CD14-positive monocyte (primary cell): Measurements from ENCODE around the gene EMID1. TPM values are rescaled to one million over a fixed set of nuclear protein-coding genes. Genes with fewer than 3 reads are reported as not detected.
A peak's percentile ranks its signal among the peaks of the same experiment; 100 is the strongest.

Source experiments
- DNase-seq, 3 donors: peaks; one replicate each; pipeline ENCODE4 v3.0.0-alpha.2; 2011 to 2022
- H2AFZ ChIP-seq: 2 replicates; pipeline ENCODE4 v1.6.0; 2012; ENCODE audit warnings: mild to moderate bottlenecking, low read depth, low read length, inconsistent platforms; ENCODE audit not compliant: insufficient read depth, poor library complexity, severe bottlenecking
- H3K27ac ChIP-seq, 2 donors: 1 replicate in 1 of 2; 2 replicates in 1 of 2; pipeline ENCODE4 v1.5.1; 2012 to 2013; ENCODE audit warnings: low read length in 2 of 2, control low read depth in 1 of 2, inconsistent platforms in 1 of 2, low read depth in 1 of 2, mild to moderate bottlenecking in 1 of 2
- H3K27me3 ChIP-seq, 2 donors: one replicate each; pipeline versions ENCODE4 v1.6.0 to v1.6.1; 2011 to 2013; ENCODE audit warnings: low read length in 2 of 2; ENCODE audit not compliant: control insufficient read depth in 2 of 2, insufficient read depth in 2 of 2
- H3K36me3 ChIP-seq, 2 donors: replicated peaks in 1 of 2; 1 replicate in 1 of 2; 2 replicates in 1 of 2; pipeline versions ENCODE4 v1.5.1 to v1.6.1; 2012 to 2013; ENCODE audit warnings: low read length in 2 of 2, control low read depth in 1 of 2, inconsistent platforms in 1 of 2, mild to moderate bottlenecking in 1 of 2; ENCODE audit not compliant: insufficient read depth in 2 of 2, control insufficient read depth in 1 of 2
- H3K4me1 ChIP-seq, 2 donors: 1 replicate in 1 of 2; 2 replicates in 1 of 2; pipeline versions ENCODE4 v1.5.1 to v1.6.1; 2012 to 2013; ENCODE audit warnings: low read length in 2 of 2, control low read depth in 1 of 2, inconsistent platforms in 1 of 2, mild to moderate bottlenecking in 1 of 2, moderate library complexity in 1 of 2; ENCODE audit not compliant: insufficient read depth in 2 of 2, control insufficient read depth in 1 of 2
- H3K4me2 ChIP-seq: replicated peaks from 2 replicates; pipeline ENCODE3; 2012; ENCODE audit warnings: low read length, moderate library complexity, mild to moderate bottlenecking; ENCODE audit not compliant: poor library complexity, severe bottlenecking; ENCODE audit errors: extremely low read depth
- H3K4me3 ChIP-seq, 3 experiments: fragments of 200-600 bp in 1 of 3; sonication (generic) in 1 of 3; replicated peaks in 1 of 3; 1 replicate in 2 of 3; 2 replicates in 1 of 3; pipeline ENCODE4 v1.5.1; 2011 to 2013; ENCODE audit warnings: low read length in 3 of 3, mild to moderate bottlenecking in 3 of 3, control low read depth in 2 of 3, low read depth in 2 of 3, inconsistent platforms in 1 of 3, moderate library complexity in 1 of 3
- H3K79me2 ChIP-seq: 2 replicates; pipeline ENCODE4 v1.6.0; 2012; ENCODE audit warnings: mild to moderate bottlenecking, control low read depth, inconsistent platforms, low read length, moderate library complexity; ENCODE audit not compliant: insufficient read depth
- H3K9ac ChIP-seq: 2 replicates; pipeline ENCODE4 v1.6.0; 2017; ENCODE audit warnings: low read length, mild to moderate bottlenecking; ENCODE audit not compliant: insufficient read depth, poor library complexity, severe bottlenecking
- H3K9me3 ChIP-seq, 2 donors: replicated peaks in 1 of 2; 1 replicate in 1 of 2; 2 replicates in 1 of 2; pipeline versions ENCODE4 v1.5.1 to v1.6.1; 2012 to 2013; ENCODE audit warnings: low read length in 2 of 2, control low read depth in 1 of 2; ENCODE audit not compliant: control insufficient read depth in 1 of 2, insufficient read depth in 1 of 2
- H4K20me1 ChIP-seq: 2 replicates; pipeline ENCODE4 v1.6.0; 2012; ENCODE audit warnings: mild to moderate bottlenecking, low read length, control low read depth, moderate library complexity; ENCODE audit not compliant: insufficient read depth
- H3K27ac Mint-ChIP-seq, 7 donors: one replicate each; pipeline ENCODE4 v1.8.0; 2020; ENCODE audit warnings: mild to moderate bottlenecking in 7 of 7, mixed read lengths in 7 of 7, moderate library complexity in 6 of 7, inconsistent platforms in 2 of 7
- H3K27me3 Mint-ChIP-seq, 3 donors: one replicate each; pipeline ENCODE4 v1.8.0; 2021 to 2022; ENCODE audit warnings: low read depth in 3 of 3, mild to moderate bottlenecking in 3 of 3, mixed read lengths in 3 of 3, moderate library complexity in 3 of 3, inconsistent platforms in 1 of 3
- H3K36me3 Mint-ChIP-seq, 2 donors: one replicate each; pipeline ENCODE4 v1.8.0; 2020; ENCODE audit warnings: mixed read lengths in 2 of 2, inconsistent platforms in 1 of 2, mild to moderate bottlenecking in 1 of 2
- H3K4me1 Mint-ChIP-seq: one replicate; pipeline ENCODE4 v1.8.0; 2020; ENCODE audit warnings: mild to moderate bottlenecking, mixed read lengths
- H3K4me3 Mint-ChIP-seq, 2 donors: one replicate each; pipeline ENCODE4 v1.8.0; 2020; ENCODE audit warnings: mild to moderate bottlenecking in 2 of 2, mixed read lengths in 2 of 2, moderate library complexity in 1 of 2
- H3K9me3 Mint-ChIP-seq, 7 donors: one replicate each; pipeline ENCODE4 v1.8.0; 2020 to 2022; ENCODE audit warnings: mixed read lengths in 7 of 7, mild to moderate bottlenecking in 6 of 7, moderate library complexity in 6 of 7, inconsistent platforms in 2 of 7
- CTCF ChIP-seq: fragments of 200-600 bp; IDR thresholded peaks from one replicate; pipeline ENCODE4 v1.8.0; 2022; ENCODE audit warnings: antibody characterized with exemption, mild to moderate bottlenecking
- WGBS: methylation state at CpG from one replicate; pipeline ENCODE4 v1.1.5; 2013; ENCODE audit warnings: missing lambda C conversion rate; ENCODE audit not compliant: insufficient coverage; 5-methylcytosine and 5-hydroxymethylcytosine counted together
- intact Hi-C, 2 donors: fragments of 100-400 bp; cut with micrococcal nuclease; formaldehyde crosslinking; loops; one replicate each; pipeline versions ENCODE4 v1.15.0 to v1.15.1; 2023
- polyA plus RNA-seq, 3 donors: library from polyadenylated mRNA; depleted of rRNA in 1 of 3; unstranded in 2 of 3; stranded (reverse) in 1 of 3; fragments of 300-500 nt in 2 of 3; fragments of >200 nt in 1 of 3; fragmentation: Illumina TruSeq in 2 of 3; gene quantifications; 1 replicate in 2 of 3; 2 replicates in 1 of 3; pipeline ENCODE4 v1.2.3, GENCODE V29; 2012 to 2021

EMID1 gene
- polyA plus RNA-seq, 3 donors, result not detected

- no peaks in the 10 kb centered on the region for H3K36me3 ChIP-seq
- intact Hi-C loops, result no loop called here
- no peak for TF ChIP-seq CTCF
- DNase-seq, result no peak
- no peaks in the 10 kb centered on the region for H3K9me3 ChIP-seq
- no peak overlapping the region for H3K27ac Mint-ChIP-seq
- peaks cover 0 to 3% (median 0%) of the 10 kb centered on the region in 7 donors for H3K9me3 Mint-ChIP-seq
- H3K36me3 Mint-ChIP-seq, result peaks cover 1 to 2% of the 10 kb centered on the region in 2 donors
- no peak overlapping the region for H3K4me3 ChIP-seq
- peaks cover 6 to 15% of the 10 kb centered on the region in 2 donors for H3K27me3 ChIP-seq
- H4K20me1 ChIP-seq, result no peaks in the 10 kb centered on the region
- H3K4me2 ChIP-seq, result no peak overlapping the region
- H3K79me2 ChIP-seq, result no peaks in the 10 kb centered on the region
- H3K4me1 Mint-ChIP-seq, result peaks cover 26% of the 10 kb centered on the region
- no peak overlapping the region for H3K27ac ChIP-seq
- peaks cover 16 to 27% of the 10 kb centered on the region in 2 donors for H3K4me1 ChIP-seq
- peaks cover 15 to 26% (median 24%) of the 10 kb centered on the region in 3 donors for H3K27me3 Mint-ChIP-seq
- H2AFZ ChIP-seq, result peak overlapping the region; percentile 59
- H3K4me3 Mint-ChIP-seq, result no peak overlapping the region
- H3K9ac ChIP-seq, result no peak overlapping the region
- WGBS, result 10% methylated on average over 6 of the region's 7 CpGs
Observed at GRCh38 chr22:29201782-29202181, 3.9 kb upstream of the EMID1 start.

DNA sequence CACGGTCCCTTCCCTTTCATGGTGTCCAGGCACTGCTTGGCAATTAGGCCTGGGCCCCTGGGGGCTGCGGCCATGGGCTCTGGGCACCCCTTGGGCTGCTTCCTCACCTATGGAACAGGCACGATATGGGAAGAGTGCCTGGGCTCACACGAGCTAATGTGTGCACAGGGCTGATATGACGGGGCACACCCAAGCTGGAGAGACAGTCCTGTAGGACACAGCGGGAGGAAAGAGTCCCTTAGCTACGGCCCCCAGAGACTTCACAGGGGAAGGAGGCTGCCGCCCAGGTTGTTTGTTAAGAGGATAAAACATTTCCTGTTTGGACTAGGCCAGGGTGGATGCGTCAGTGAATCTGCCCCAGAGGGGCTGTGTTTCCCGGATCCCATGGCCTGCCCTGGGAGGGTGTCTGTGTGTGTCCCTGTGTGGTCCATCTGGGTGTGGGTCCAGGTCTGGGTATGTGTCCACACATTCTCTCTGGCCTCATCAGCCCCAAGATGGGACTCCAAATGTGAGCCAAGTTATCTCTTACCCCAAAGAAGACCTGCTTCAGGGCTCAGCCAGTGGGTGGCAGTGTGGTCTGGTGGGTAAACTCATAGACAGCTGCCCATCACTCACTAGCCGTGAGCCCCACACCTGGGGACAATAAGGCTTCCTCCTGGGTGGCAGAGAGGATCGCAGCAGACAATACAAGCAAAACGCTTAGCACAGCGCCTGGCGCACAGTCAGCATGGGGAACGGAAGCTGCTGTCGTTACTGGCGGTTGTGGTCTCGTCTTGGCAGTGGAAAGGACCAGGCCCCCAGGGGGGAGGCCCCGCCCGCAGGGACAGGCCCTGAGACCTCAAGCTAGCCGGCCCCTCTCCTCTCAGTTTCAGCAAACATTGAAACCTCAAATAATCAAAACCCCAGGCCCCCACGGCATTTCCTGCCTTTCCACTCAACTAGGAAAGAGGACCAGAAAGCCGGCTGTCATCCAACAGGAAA is 3.2 kb upstream of the EMID1 start:
- peaks cover 6 to 22% of the 10 kb centered on the region in 2 donors for H3K27me3 ChIP-seq
- peak overlapping the region; percentile 59 for H2AFZ ChIP-seq
- H4K20me1 ChIP-seq, result no peaks in the 10 kb centered on the region
- H3K36me3 ChIP-seq, result no peaks in the 10 kb centered on the region
- peak overlapping the region; percentile 40 for H3K4me2 ChIP-seq
- peak overlapping the region in 1 of 3 experiments; percentile 11 for H3K4me3 ChIP-seq
- peaks cover 20 to 32% (median 32%) of the 10 kb centered on the region in 3 donors for H3K27me3 Mint-ChIP-seq
- no peaks in the 10 kb centered on the region for H3K79me2 ChIP-seq
- no peaks in the 10 kb centered on the region for H3K9me3 ChIP-seq
- peaks cover 26% of the 10 kb centered on the region for H3K4me1 Mint-ChIP-seq
- no peak overlapping the region for H3K27ac ChIP-seq
- H3K4me1 ChIP-seq, result peaks cover 16 to 27% of the 10 kb centered on the region in 2 donors
- WGBS, result 6% methylated on average over 18 of the region's 24 CpGs
- peaks cover 1 to 2% of the 10 kb centered on the region in 2 donors for H3K36me3 Mint-ChIP-seq
- peak overlapping the region in 1 of 2 donors; percentile 42 for H3K4me3 Mint-ChIP-seq
- intact Hi-C loops, result no loop called here
- H3K9ac ChIP-seq, result no peak overlapping the region
- peak in 2 of 3 donors; percentile 7 to 24 for DNase-seq
- H3K9me3 Mint-ChIP-seq, result peaks cover 0 to 6% (median 0%) of the 10 kb centered on the region in 7 donors
- H3K27ac Mint-ChIP-seq, result peak overlapping the region in 1 of 7 donors; percentile 38
- TF ChIP-seq CTCF, result peak; percentile 19
